ENCODE results near the gene MICAL2. TPM values are rescaled to one million over a fixed set of nuclear protein-coding genes. Genes with fewer than 3 reads are reported as not detected.
A peak's percentile ranks its signal among the peaks of the same experiment; 100 is the strongest.

The MICAL2 gene
- total RNA-seq, 1 donor from 2014 or later: 372 TPM

DNA sequence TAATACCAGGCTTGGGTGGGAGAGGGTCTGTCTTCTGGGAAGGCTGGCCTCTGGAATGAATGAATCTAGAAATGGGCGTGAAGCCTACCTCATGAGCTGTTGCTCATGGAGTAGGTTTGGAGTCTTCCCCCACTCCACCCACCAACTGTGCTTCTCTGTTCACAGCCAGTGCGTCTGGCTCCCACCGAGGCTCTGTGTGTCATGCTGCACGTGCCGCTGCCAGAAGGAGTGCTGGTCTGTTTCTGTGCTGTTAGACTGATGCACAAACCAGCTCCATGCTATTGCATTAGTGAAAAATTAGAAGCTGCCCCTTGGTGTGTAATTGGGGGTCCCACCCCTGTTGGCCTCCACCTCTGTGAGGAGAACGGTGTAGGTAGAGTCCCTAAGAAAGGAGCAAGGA lies 134.7 kb downstream of the MICAL2 start:
- TF ChIP-seq, protein P1, sequence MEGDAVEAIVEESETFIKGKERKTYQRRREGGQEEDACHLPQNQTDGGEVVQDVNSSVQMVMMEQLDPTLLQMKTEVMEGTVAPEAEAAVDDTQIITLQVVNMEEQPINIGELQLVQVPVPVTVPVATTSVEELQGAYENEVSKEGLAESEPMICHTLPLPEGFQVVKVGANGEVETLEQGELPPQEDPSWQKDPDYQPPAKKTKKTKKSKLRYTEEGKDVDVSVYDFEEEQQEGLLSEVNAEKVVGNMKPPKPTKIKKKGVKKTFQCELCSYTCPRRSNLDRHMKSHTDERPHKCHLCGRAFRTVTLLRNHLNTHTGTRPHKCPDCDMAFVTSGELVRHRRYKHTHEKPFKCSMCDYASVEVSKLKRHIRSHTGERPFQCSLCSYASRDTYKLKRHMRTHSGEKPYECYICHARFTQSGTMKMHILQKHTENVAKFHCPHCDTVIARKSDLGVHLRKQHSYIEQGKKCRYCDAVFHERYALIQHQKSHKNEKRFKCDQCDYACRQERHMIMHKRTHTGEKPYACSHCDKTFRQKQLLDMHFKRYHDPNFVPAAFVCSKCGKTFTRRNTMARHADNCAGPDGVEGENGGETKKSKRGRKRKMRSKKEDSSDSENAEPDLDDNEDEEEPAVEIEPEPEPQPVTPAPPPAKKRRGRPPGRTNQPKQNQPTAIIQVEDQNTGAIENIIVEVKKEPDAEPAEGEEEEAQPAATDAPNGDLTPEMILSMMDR (IDR thresholded peaks at IDR 0.05): no peak
- Mint-ChIP-seq H3K9me3 (ENCODE audit: low read depth) (no peaks in the 10 kb centered on the region), H3K4me3 (ENCODE audit: unreplicated experiment) (no peak overlapping the region), H3K36me3 (ENCODE audit: low read depth) (peaks cover 48% of the 10 kb centered on the region), H3K27ac (ENCODE audit: unreplicated experiment) (no peak overlapping the region), H3K27me3 (ENCODE audit: low read depth) (no peaks in the 10 kb centered on the region), H3K4me1 (ENCODE audit: low read depth) (peaks cover 22% of the 10 kb centered on the region)
- no peak for DNase-seq (ENCODE audit: low spot score)

DNA sequence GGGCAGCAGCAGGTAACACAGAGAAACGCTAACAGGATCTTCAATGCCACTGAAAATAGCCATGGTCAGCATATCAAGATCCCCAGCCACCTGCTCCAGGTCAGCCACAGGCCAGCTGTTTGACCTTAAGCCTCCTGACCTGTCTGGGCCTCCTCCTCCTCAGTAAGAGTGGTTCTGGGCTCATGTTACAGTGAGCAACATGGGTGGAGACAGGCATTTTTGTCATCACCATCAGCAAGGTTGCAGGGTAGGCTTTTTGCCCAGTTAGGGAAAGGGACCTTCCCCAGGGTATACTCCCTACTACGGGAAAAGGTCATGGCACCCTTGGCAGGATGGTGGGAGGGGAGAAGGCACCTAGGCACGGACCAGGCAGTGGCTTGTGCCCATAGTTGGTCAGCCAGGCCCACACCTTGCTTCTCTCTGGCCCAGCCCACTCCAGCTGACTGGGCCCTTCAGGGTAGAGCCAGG lies 135.2 kb downstream of the MICAL2 start:
- no peak overlapping the region for H3K27ac Mint-ChIP-seq (ENCODE audit: unreplicated experiment)
- TF ChIP-seq, protein P1 (IDR thresholded peaks at IDR 0.05): no peak
- peaks cover 22% of the 10 kb centered on the region for H3K4me1 Mint-ChIP-seq (ENCODE audit: low read depth)
- peaks cover 47% of the 10 kb centered on the region for H3K36me3 Mint-ChIP-seq (ENCODE audit: low read depth)
- no peaks in the 10 kb centered on the region for H3K27me3 Mint-ChIP-seq (ENCODE audit: low read depth)
- DNase-seq (ENCODE audit: low spot score): no peak
- H3K4me3 Mint-ChIP-seq (ENCODE audit: unreplicated experiment): no peak overlapping the region
- H3K9me3 Mint-ChIP-seq (ENCODE audit: low read depth): no peaks in the 10 kb centered on the region

GRCh38 chr11:12246147-12246546 lies 135.8 kb downstream of the MICAL2 start:
- Mint-ChIP-seq H3K27me3 (ENCODE audit: low read depth) (no peaks in the 10 kb centered on the region), H3K4me1 (ENCODE audit: low read depth) (peaks cover 22% of the 10 kb centered on the region), H3K4me3 (ENCODE audit: unreplicated experiment) (no peak overlapping the region), H3K9me3 (ENCODE audit: low read depth) (no peaks in the 10 kb centered on the region), H3K27ac (ENCODE audit: unreplicated experiment) (no peak overlapping the region), H3K36me3 (ENCODE audit: low read depth) (peaks cover 43% of the 10 kb centered on the region)
- TF ChIP-seq, protein P1 (IDR thresholded peaks at IDR 0.05): no peak
- DNase-seq (ENCODE audit: low spot score): no peak

DNA sequence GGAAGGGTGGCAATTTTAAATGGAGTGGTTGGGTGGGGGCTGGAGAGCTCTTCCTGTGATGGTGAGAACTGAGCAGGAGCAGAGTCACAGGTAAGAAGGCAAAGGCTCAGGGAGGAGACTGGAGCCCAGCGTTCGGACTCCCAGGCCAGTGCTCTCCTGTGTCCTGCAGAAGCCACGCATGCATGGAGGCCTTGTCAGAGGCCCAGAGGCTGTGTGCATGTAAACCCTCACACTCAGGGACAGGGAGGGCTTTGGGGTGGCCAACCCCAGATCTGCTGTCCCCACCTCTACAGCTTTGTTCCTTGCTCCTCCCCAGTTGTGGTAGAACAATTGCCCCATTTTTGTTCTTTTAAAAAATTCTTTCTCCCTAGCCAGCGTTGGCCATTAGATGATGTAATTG lies 136.6 kb downstream of the MICAL2 start:
- H3K9me3 Mint-ChIP-seq (ENCODE audit: low read depth): no peaks in the 10 kb centered on the region
- TF ChIP-seq, protein P1 (IDR thresholded peaks at IDR 0.05): no peak
- H3K36me3 Mint-ChIP-seq (ENCODE audit: low read depth): peaks cover 37% of the 10 kb centered on the region
- H3K27me3 Mint-ChIP-seq (ENCODE audit: low read depth): no peaks in the 10 kb centered on the region
- H3K27ac Mint-ChIP-seq (ENCODE audit: unreplicated experiment): no peak overlapping the region
- no peak overlapping the region for H3K4me3 Mint-ChIP-seq (ENCODE audit: unreplicated experiment)
- no peak for DNase-seq (ENCODE audit: low spot score)
- H3K4me1 Mint-ChIP-seq (ENCODE audit: low read depth): peaks cover 20% of the 10 kb centered on the region

- peaks cover 14% of the 10 kb centered on the region for H3K4me1 Mint-ChIP-seq (ENCODE audit: low read depth)
- H3K27ac Mint-ChIP-seq (ENCODE audit: unreplicated experiment): peak overlapping the region; percentile 25
- no peaks in the 10 kb centered on the region for H3K9me3 Mint-ChIP-seq (ENCODE audit: low read depth)
- peaks cover 32% of the 10 kb centered on the region for H3K36me3 Mint-ChIP-seq (ENCODE audit: low read depth)
- TF ChIP-seq, protein P1 (IDR thresholded peaks at IDR 0.05): no peak
- DNase-seq (ENCODE audit: low spot score): no peak
- H3K4me3 Mint-ChIP-seq (ENCODE audit: unreplicated experiment): no peak overlapping the region
- H3K27me3 Mint-ChIP-seq (ENCODE audit: low read depth): no peaks in the 10 kb centered on the region
Measured at GRCh38 chr11:12247543-12248254, 137.3 kb downstream of the MICAL2 start.
